Measurements from ENCODE around the gene ZBED4.

The ZBED4 gene

GRCh38 chr22:49926916-49927315 lies 73.3 kb downstream of the ZBED4 start:
- no peak for DNase-seq

GRCh38 chr22:49927483-49928184 lies 74.0 kb downstream of the ZBED4 start:
- DNase-seq = no peak

GRCh38 chr22:49928185-49928495 lies 74.5 kb downstream of the ZBED4 start:
- no peak for DNase-seq

- no peak for DNase-seq
Observed at GRCh38 chr22:49928555-49929210, 75.0 kb downstream of the ZBED4 start.

GRCh38 chr22:49929211-49929979 lies 75.8 kb downstream of the ZBED4 start:
- DNase-seq = peak; percentile 18

- no peak for DNase-seq
Observed at GRCh38 chr22:49929994-49930575, 76.4 kb downstream of the ZBED4 start.

GRCh38 chr22:49930596-49931412 lies 77.2 kb downstream of the ZBED4 start:
- peak; percentile 39 for DNase-seq

GRCh38 chr22:49933236-49934159 lies 79.9 kb downstream of the ZBED4 start:
- no peak for DNase-seq

- DNase-seq = no peak
Observed at GRCh38 chr22:49934160-49934890, 80.7 kb downstream of the ZBED4 start.

- peak; percentile 37 for DNase-seq
Observed at GRCh38 chr22:49934891-49935557, 81.4 kb downstream of the ZBED4 start.

GRCh38 chr22:49935561-49935960 lies 81.9 kb downstream of the ZBED4 start:
- DNase-seq = no peak

GRCh38 chr22:49936018-49936972 lies 82.7 kb downstream of the ZBED4 start:
- peak; percentile 72 for DNase-seq

GRCh38 chr22:49936973-49937757 lies 83.5 kb downstream of the ZBED4 start:
- no peak for DNase-seq

GRCh38 chr22:49937758-49938564 lies 84.3 kb downstream of the ZBED4 start:
- DNase-seq = no peak

GRCh38 chr22:49938565-49939136 lies 85.0 kb downstream of the ZBED4 start:
- no peak for DNase-seq

Data from HCEC 1CT (cell line).